Endothelial cell of umbilical vein (primary cell): ENCODE results near the gene KRABD2.

Experiments
- BruUV-seq: library from RNA; stranded (reverse); fragments of 400-500 nt; replicated peaks from 2 replicates; lab custom pipeline; 2021; lab: Mats Ljungman, UMichigan
- CTCF ChIA-PET: fragments of 300-600, 350-600 bp; sonication (Branson Sonifier 250); formaldehyde crosslinking; loops from one replicate; lab custom pipeline; 2021; ENCODE audit warnings: antibody characterized with exemption, inconsistent platforms; lab: Charles Lee
- POLR2A ChIA-PET: fragments of 300-600, 350-600 bp; sonication (Branson Sonifier 250); formaldehyde crosslinking; loops from one replicate; lab custom pipeline; 2021; ENCODE audit warnings: antibody characterized with exemption, inconsistent platforms; lab: Charles Lee
- DNase-seq: peaks from one replicate; pipeline ENCODE4 v3.0.0-alpha.2; 2011; ENCODE audit warnings: low read depth, low spot score
- FAIRE-seq: peaks from 2 replicates; lab custom pipeline; 2011; peaks lifted over from hg19 to GRCh38; lab: Jason Lieb, UNC
- H2AFZ ChIP-seq: 2 replicates; pipeline ENCODE4 v1.6.0; 2012; ENCODE audit warnings: low read depth, low read length, control low read depth, inconsistent platforms
- H3K27ac ChIP-seq: 2 replicates; pipeline ENCODE4 v1.5.1; 2011; ENCODE audit warnings: low read depth, mild to moderate bottlenecking, control low read depth, low read length, moderate library complexity; ENCODE audit not compliant: insufficient read depth
- H3K27me3 ChIP-seq, 2 experiments: 2 replicates each; pipeline versions ENCODE4 v1.6.0 to v1.6.1; 2011; ENCODE audit warnings: low read length in 2 of 2, mixed read lengths in 1 of 2; ENCODE audit not compliant: control insufficient read depth in 2 of 2, insufficient read depth in 2 of 2
- H3K36me3 ChIP-seq, 2 experiments: 2 replicates in 1 of 2; 3 replicates in 1 of 2; pipeline ENCODE4 v1.5.1; 2011; ENCODE audit warnings: low read length in 2 of 2, mild to moderate bottlenecking in 1 of 2, moderate library complexity in 1 of 2; ENCODE audit not compliant: control insufficient read depth in 2 of 2, insufficient read depth in 2 of 2; ENCODE audit errors: extremely low read depth in 1 of 2
- H3K4me1 ChIP-seq: 3 replicates; pipeline ENCODE4 v1.5.1; 2011; ENCODE audit warnings: mild to moderate bottlenecking, low read length; ENCODE audit not compliant: control insufficient read depth, insufficient read depth; ENCODE audit errors: extremely low read depth
- H3K4me2 ChIP-seq: 2 replicates; pipeline ENCODE4 v1.6.1; 2011; ENCODE audit warnings: low read length, control low read depth, mixed read lengths; ENCODE audit not compliant: insufficient read depth
- H3K4me3 ChIP-seq, 3 experiments: fragments of 200-600 bp in 1 of 3; sonication (generic), shearing (Covaris generic) in 1 of 3; replicated peaks in 1 of 3; 2 replicates each; pipeline ENCODE4 v1.5.1; 2011 to 2016; ENCODE audit warnings: control low read depth in 3 of 3, low read length in 3 of 3, mild to moderate bottlenecking in 2 of 3, inconsistent platforms in 1 of 3, low read depth in 1 of 3, moderate library complexity in 1 of 3; ENCODE audit not compliant: insufficient read depth in 1 of 3
- H3K79me2 ChIP-seq: 2 replicates; pipeline ENCODE4 v1.6.0; 2012; ENCODE audit warnings: low read length, inconsistent platforms; ENCODE audit not compliant: control insufficient read depth, insufficient read depth
- H3K9ac ChIP-seq: replicated peaks from 2 replicates; pipeline ENCODE3; 2011; ENCODE audit warnings: low read length, control low read depth; ENCODE audit not compliant: insufficient read depth; ENCODE audit errors: extremely low read depth
- H3K9me1 ChIP-seq: replicated peaks from 3 replicates; pipeline ENCODE4 v1.6.0; 2011; ENCODE audit warnings: mild to moderate bottlenecking, low read length; ENCODE audit not compliant: control insufficient read depth, insufficient read depth; ENCODE audit errors: extremely low read depth
- H3K9me3 ChIP-seq: replicated peaks from 2 replicates; pipeline ENCODE4 v1.5.1; 2012; ENCODE audit warnings: low read length, inconsistent platforms; ENCODE audit not compliant: control insufficient read depth, insufficient read depth
- H4K20me1 ChIP-seq: replicated peaks from 2 replicates; pipeline ENCODE3; 2011; ENCODE audit warnings: mild to moderate bottlenecking, low read length; ENCODE audit not compliant: control insufficient read depth, insufficient read depth; ENCODE audit errors: extremely low read depth
- CTCF ChIP-seq, 2 donors: IDR thresholded peaks; 1 replicate in 1 of 2; 2 replicates in 1 of 2; pipeline ENCODE4 v1.5.1; 2011; ENCODE audit warnings: low read length in 2 of 2, mild to moderate bottlenecking in 2 of 2, moderate library complexity in 2 of 2, control low read depth in 1 of 2, inconsistent platforms in 1 of 2, low read depth in 1 of 2; ENCODE audit not compliant: insufficient read depth in 1 of 2; ENCODE audit errors: extremely low read depth in 1 of 2
- EZH2 ChIP-seq: IDR thresholded peaks from 2 replicates; pipeline ENCODE4 v1.6.1; 2012; ENCODE audit warnings: borderline replicate concordance, low read depth, mild to moderate bottlenecking, moderate library complexity, low read length, inconsistent platforms; ENCODE audit not compliant: severe bottlenecking
- FOS ChIP-seq: IDR thresholded peaks from 2 replicates; pipeline ENCODE4 v1.6.1; 2011; ENCODE audit warnings: mild to moderate bottlenecking, low read length, moderate library complexity, borderline replicate concordance; ENCODE audit not compliant: insufficient read depth
- GATA2 ChIP-seq: IDR thresholded peaks from 2 replicates; pipeline ENCODE4 v1.7.0; 2011; ENCODE audit warnings: low read depth, mild to moderate bottlenecking, moderate library complexity, mixed read lengths, low read length; ENCODE audit not compliant: insufficient read length, insufficient read depth
- JUN ChIP-seq: IDR thresholded peaks from 2 replicates; pipeline ENCODE4 v1.6.1; 2011; ENCODE audit warnings: borderline replicate concordance, low read depth; ENCODE audit not compliant: insufficient read length, insufficient read depth
- MAX ChIP-seq: IDR thresholded peaks from 2 replicates; pipeline ENCODE4 v1.6.1; 2011; ENCODE audit not compliant: insufficient read depth, insufficient read length
- MYC ChIP-seq: IDR thresholded peaks from one replicate; pipeline ENCODE4 v1.6.1; 2011; ENCODE audit warnings: mild to moderate bottlenecking, low read depth, low read length
- POLR2A ChIP-seq: IDR thresholded peaks from 2 replicates; pipeline ENCODE4 v1.6.1; 2012; ENCODE audit warnings: low read depth, mild to moderate bottlenecking, control low read depth, low read length
- POLR2AphosphoS5 ChIP-seq: IDR thresholded peaks from 2 replicates; pipeline ENCODE4 v1.6.1; 2012; ENCODE audit warnings: low read depth, mild to moderate bottlenecking, control low read depth, low read length, moderate library complexity; ENCODE audit not compliant: insufficient read depth
- dilution Hi-C: fragments of 300-500 bp; cut with MboI; formaldehyde crosslinking; loops from one replicate; pipeline ENCODE4 v1.15.0; 2019; ENCODE audit warnings: low sequenced_read_pairs; ENCODE audit not compliant: extremely low pct_ligation_motif_present
- intact Hi-C: fragments of 100-400 bp; cut with micrococcal nuclease; formaldehyde crosslinking; loops from one replicate; pipeline ENCODE4 v1.10.0; 2022

KRABD2 gene

DNA sequence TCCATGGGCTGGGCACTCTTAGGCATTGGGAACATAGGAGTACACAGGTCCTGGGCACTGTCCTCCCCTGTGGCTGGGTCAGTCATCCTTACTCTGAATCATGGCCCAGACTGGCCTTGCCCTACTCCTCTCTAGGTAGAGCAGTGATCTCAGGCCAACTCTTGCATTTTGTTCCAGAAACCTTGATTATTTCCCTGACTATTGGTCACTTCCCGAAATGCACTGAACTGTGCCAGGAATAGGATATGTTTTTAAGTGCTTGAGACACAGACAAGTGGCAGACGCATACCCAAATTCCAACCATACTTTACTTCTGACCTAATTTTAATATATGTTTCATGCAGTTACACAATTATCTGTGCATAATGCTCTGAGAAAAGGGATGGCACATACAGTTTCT lies 10.3 kb downstream of the KRABD2 start:
- H3K27me3 ChIP-seq: no peaks in the 10 kb centered on the region
- TF ChIP-seq JUN: peak; percentile 76
- TF ChIP-seq EZH2: no peak
- DNase-seq (peak; percentile 91), FAIRE-seq (peak; percentile 96)
- H3K4me3 ChIP-seq: no peak overlapping the region
- H3K4me1 ChIP-seq: peaks cover 29% of the 10 kb centered on the region
- no TSS peak for BruUV-seq
- dilution Hi-C loops (no loop called here), intact Hi-C loops (no loop called here)
- CTCF ChIA-PET: no interaction called here
- H3K9ac ChIP-seq: peak overlapping the region; percentile 43
- peaks cover 4 to 10% of the 10 kb centered on the region in 2 experiments for H3K36me3 ChIP-seq
- H3K9me1 ChIP-seq: no peaks in the 10 kb centered on the region
- H4K20me1 ChIP-seq: no peaks in the 10 kb centered on the region
- no peak overlapping the region for H2AFZ ChIP-seq
- no peaks in the 10 kb centered on the region for H3K9me3 ChIP-seq
- H3K79me2 ChIP-seq: no peaks in the 10 kb centered on the region
- peak overlapping the region; percentile 44 for H3K4me2 ChIP-seq
- H3K27ac ChIP-seq: peak overlapping the region; percentile 87
- POLR2A ChIA-PET: no interaction called here

DNA sequence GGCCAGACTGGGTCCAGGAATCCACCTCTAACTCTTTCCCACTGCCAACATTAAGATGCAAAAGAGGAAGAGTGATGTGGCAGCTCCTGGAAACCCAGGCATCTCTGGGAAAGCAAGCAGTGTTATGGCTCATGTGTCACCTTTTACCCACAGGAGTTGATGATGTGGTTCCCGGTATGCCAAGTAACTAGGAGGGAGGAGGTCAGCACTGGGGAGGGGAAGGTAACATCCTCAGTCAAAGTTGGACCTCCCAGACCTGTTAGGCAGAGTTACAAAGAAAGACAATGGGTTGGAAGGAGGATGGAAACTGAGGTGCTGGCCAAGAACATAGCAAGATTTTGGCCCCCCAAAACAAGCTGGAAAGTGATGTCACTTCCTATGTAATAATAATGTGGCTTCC lies 11.4 kb downstream of the KRABD2 start:
- H3K4me2 ChIP-seq: peak overlapping the region; percentile 0
- peaks cover 4 to 10% of the 10 kb centered on the region in 2 experiments for H3K36me3 ChIP-seq
- peak overlapping the region; percentile 0 for H2AFZ ChIP-seq
- no peaks in the 10 kb centered on the region for H4K20me1 ChIP-seq
- ChIA-PET CTCF (interaction anchor here (1.2 kb wide), 1 partner anchor 19 kb away, joined by 4 read pairs; no protein-coding TSS in a partner anchor), POLR2A (no interaction called here)
- FAIRE-seq: peak; percentile 64
- BruUV-seq: no TSS peak
- H3K4me3 ChIP-seq: no peak overlapping the region
- H3K79me2 ChIP-seq: no peaks in the 10 kb centered on the region
- peak; percentile 70 for DNase-seq
- H3K9me3 ChIP-seq: no peaks in the 10 kb centered on the region
- no peak overlapping the region for H3K9ac ChIP-seq
- H3K9me1 ChIP-seq: no peaks in the 10 kb centered on the region
- peaks cover 37% of the 10 kb centered on the region for H3K4me1 ChIP-seq
- intact Hi-C loops: no loop called here
- no peak for TF ChIP-seq GATA2
- TF ChIP-seq CTCF (IDR thresholded peaks at IDR 0.05; ENCODE audit: extremely low read depth in 1 of 2, insufficient read depth in 1 of 2, low read depth in 1 of 2, low read length in 2 of 2): no peak
- peak; percentile 22 for TF ChIP-seq POLR2AphosphoS5
- no peak for TF ChIP-seq POLR2A
- TF ChIP-seq MYC: no peak
- TF ChIP-seq FOS: peak; percentile 25
- no peak for TF ChIP-seq EZH2
- no peak for TF ChIP-seq JUN
- TF ChIP-seq MAX: no peak
- H3K27ac ChIP-seq: peak overlapping the region; percentile 87
- H3K27me3 ChIP-seq: no peaks in the 10 kb centered on the region
- dilution Hi-C loops: no loop called here
